SK-MEL-5 (cell line): Measurements from ENCODE around the gene GSC2. TPM values are rescaled to one million over a fixed set of nuclear protein-coding genes. Genes with fewer than 3 reads are reported as not detected.

Source experiments
- DNase-seq: peaks from one replicate; pipeline ENCODE4 v3.0.0-alpha.2; 2016; ENCODE audit warnings: low read depth, low spot score
- in situ Hi-C: cut with HindIII; loops from 2 replicates; pipeline ENCODE4 v1.10.0; 2016; ENCODE audit warnings: low sequenced_read_pairs, high pct_unique_total_duplicates, low pct_unique_long_range_greater_than_20kb
- total RNA-seq: library from RNA; depleted of rRNA; stranded (reverse); fragments of >200 nt; shearing (Covaris generic); gene quantifications from 2 replicates; pipeline ENCODE4 v1.2.3, GENCODE V29; 2014

Gene GSC2
- total RNA-seq, 1 experiment from 2014 or later = not detected

DNA sequence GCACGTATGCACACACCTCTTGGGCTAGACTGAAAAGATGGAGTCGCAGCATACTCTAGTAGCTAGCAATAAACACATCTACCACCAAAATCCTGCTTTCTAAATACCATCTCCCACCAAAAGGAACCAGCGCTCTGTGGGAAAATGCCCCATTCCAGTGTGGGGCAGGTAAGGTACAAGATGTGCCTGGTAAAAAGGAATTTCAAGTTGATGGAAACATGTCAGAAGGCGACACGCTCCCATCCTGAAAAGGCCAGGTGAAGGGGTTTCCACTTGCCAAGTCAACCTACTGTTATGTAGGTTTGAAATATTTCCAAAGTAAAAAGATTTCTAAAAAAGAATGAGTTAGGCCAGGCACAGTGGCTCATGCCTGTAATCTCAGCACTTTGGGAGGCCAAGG lies 36.7 kb downstream of the GSC2 start:
- DNase-seq = no peak
- in situ Hi-C loops = no loop called here

GRCh38 chr22:19111584-19111983 lies 38.5 kb downstream of the GSC2 start:
- in situ Hi-C loops = no loop called here

DNA sequence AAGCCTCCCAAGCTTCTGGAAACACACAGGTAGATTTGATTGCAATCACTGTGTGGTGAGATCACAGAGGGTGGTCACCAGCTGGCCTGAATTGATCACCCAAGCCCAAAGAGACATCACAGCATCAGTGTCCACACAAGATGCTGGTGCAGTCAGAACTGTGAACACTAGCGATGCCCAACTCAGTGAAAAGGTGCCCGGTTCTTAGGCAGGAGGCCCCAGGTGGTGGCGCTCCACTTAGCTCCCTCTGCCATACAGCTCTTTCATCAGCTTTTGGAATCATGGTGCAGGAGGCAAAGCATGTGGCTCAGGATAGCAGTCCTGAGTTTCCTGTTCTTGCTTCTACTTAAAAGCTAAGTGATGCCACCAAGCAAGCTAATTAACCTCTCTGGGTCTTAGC lies 39.0 kb downstream of the GSC2 start:
- DNase-seq = no peak
- in situ Hi-C loops = no loop called here

More at GRCh38 chr22:19111584-19111983, 38.5 kb downstream of the GSC2 start:
- no peak for DNase-seq

DNA sequence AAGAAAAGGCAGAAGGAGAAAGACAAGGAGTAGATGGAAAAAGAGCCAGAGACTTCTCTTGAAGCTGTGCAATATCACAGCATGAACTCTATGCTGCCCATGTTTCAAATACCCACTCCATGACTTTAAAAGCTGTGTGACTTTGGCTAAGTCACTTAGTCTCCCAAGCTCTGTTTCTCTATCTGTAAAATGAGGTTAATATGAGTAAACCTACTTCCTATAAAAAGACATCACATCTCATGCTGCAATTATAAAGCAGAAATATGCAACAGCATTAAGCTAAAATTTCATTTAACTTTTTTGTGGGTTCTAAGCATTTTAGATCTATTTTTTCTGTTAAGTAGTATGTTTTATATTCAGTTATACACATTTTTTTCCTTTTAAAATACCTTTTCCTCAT lies 39.4 kb downstream of the GSC2 start:
- in situ Hi-C loops = no loop called here
- no peak for DNase-seq

GRCh38 chr22:19110064-19110458 lies 40.0 kb downstream of the GSC2 start:
- in situ Hi-C loops = no loop called here

GRCh38 chr22:19109198-19110063 lies 40.7 kb downstream of the GSC2 start:
- no peak for DNase-seq
- in situ Hi-C loops = no loop called here

More at GRCh38 chr22:19110064-19110458, 40.0 kb downstream of the GSC2 start:
- DNase-seq = no peak

- in situ Hi-C loops = no loop called here
- no peak for DNase-seq
Observed at GRCh38 chr22:19108807-19109197, 41.3 kb downstream of the GSC2 start.

DNA sequence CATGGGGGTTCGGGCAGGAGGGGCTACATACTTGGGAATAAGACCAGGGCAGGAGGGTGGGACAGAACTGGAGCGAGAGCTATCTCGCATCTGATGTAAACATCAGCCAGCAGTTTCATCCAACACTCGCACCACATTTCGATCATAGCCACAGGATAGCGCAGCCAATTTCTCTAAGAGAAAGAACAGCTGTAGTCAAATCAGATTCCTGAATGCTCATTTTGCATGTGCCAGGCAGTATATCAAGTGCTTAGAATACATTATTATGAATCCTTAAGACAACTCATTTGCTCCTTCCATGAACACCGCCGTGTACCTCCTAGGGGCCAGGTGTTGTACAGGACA lies 42.4 kb downstream of the GSC2 start:
- no peak for DNase-seq

GRCh38 chr22:19106886-19107729 lies 43.0 kb downstream of the GSC2 start:
- in situ Hi-C loops = no loop called here
- no peak for DNase-seq

More for the DNA sequence above, 42.4 kb downstream of the GSC2 start:
- in situ Hi-C loops = no loop called here

DNA sequence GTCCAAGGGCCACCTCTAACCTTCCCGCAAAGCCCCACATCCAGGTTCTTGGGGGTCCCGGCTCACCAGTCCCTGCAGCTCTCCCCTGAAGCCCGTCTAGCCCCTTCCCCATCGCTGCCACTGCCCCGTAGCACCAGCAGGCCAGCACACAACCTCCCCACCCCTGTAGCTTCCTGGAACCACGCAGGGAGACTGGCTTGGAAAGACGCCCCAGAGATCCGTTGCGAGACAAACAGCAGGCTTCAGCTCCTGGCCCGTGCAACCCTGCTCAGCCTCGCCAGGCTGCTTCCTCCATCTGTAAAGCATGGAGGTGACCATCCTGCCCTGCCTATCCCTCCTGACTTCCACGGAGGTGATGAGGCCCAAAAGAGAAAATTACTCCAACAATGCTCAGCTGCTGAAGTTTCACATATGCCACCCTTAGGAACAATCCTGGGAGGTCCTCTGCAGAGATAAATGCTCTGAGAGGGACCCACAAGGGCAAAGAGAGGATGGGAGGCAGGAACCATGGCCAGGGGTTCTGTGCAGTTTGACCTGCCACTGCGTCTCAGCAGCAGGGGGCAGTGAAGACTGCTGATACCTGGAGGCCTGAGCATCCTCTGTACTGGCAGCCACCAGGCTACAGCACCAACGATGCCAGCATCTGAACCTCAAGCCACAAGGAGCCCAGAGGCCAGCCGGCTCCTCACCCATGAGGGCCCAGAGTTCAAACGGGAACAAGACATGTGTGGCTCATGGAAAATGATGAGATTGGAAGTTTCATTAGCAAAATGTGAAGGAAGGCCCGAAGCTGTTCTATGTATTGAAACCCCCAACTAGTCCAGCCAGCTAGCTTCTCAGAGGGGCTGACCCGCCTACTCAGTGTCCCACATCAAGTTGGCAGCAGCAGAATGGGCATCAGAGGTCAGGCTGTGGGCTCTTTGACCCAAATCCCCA lies 44.0 kb downstream of the GSC2 start:
- in situ Hi-C loops = no loop called here
- DNase-seq = no peak

DNA sequence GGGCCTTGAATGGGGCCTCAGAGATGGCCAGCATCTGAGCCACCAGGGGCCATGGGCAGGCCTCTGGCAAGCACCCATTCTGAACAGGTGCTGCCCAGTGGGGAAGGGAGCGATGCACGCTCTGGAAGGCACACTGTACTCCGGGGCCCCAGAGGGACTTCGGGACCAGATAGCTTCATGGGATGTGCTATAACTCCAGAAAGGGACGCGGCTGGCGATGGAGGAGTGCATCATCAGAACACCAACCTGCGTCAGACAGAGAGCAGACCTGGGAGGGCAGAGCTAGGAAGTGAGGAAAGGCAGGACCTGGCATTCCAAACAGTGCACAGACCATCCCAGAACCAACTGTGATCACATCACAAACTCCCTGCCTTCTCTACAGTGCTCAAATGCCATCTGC lies 44.6 kb downstream of the GSC2 start:
- no peak for DNase-seq
- in situ Hi-C loops = no loop called here

GRCh38 chr22:19103880-19104821 lies 45.9 kb downstream of the GSC2 start:
- no peak for DNase-seq
- in situ Hi-C loops = no loop called here

- no peak for DNase-seq
- in situ Hi-C loops = no loop called here
Observed at GRCh38 chr22:19098157-19098556, 51.9 kb downstream of the GSC2 start.

GRCh38 chr22:19097518-19097917 lies 52.6 kb downstream of the GSC2 start:
- in situ Hi-C loops = no loop called here

More at GRCh38 chr22:19097518-19097917, 52.6 kb downstream of the GSC2 start:
- DNase-seq = no peak
